ENCODE results near the gene ARID3B.
A peak's percentile ranks its signal among the peaks of the same experiment; 100 is the strongest.

The ARID3B gene

GRCh38 chr15:74613089-74613952, 72.3 kb downstream of the ARID3B start:
- no peak overlapping the region for H3K27ac ChIP-seq (ENCODE audit: low read depth, low read length)

GRCh38 chr15:74613953-74614743, 73.1 kb downstream of the ARID3B start:
- no peak overlapping the region for H3K27ac ChIP-seq (ENCODE audit: low read depth, low read length)
- H3K4me3 ChIP-seq (ENCODE audit: low read depth, low read length), result peak overlapping the region; percentile 96
- peak overlapping the region; percentile 47; the same call in 1 of the 2 replicates for H3K9ac ChIP-seq (ENCODE audit: low read depth, low read length)
- H3K4me1 ChIP-seq (ENCODE audit: control insufficient read depth, insufficient read depth, low read length), result peaks cover 8% of the 10 kb centered on the region
- H3K27me3 ChIP-seq (ENCODE audit: control insufficient read depth, insufficient read depth, low read length), result peaks cover 8% of the 10 kb centered on the region
- H3K9me3 ChIP-seq (ENCODE audit: control insufficient read depth, insufficient read depth, low read length), result no peaks in the 10 kb centered on the region
- H3K36me3 ChIP-seq (ENCODE audit: control insufficient read depth, insufficient read depth, low read length), result peaks cover 3% of the 10 kb centered on the region; the same call in 1 of the 2 replicates

More at GRCh38 chr15:74613089-74613952, 72.3 kb downstream of the ARID3B start:
- no peak overlapping the region for H3K4me3 ChIP-seq (ENCODE audit: low read depth, low read length)
- no peak overlapping the region for H3K9ac ChIP-seq (ENCODE audit: low read depth, low read length)
- no peaks in the 10 kb centered on the region for H3K9me3 ChIP-seq (ENCODE audit: control insufficient read depth, insufficient read depth, low read length)
- peaks cover 8% of the 10 kb centered on the region for H3K4me1 ChIP-seq (ENCODE audit: control insufficient read depth, insufficient read depth, low read length)
- no peaks in the 10 kb centered on the region for H3K36me3 ChIP-seq (ENCODE audit: control insufficient read depth, insufficient read depth, low read length)
- peaks cover 8% of the 10 kb centered on the region for H3K27me3 ChIP-seq (ENCODE audit: control insufficient read depth, insufficient read depth, low read length)

GRCh38 chr15:74614744-74615507, 73.9 kb downstream of the ARID3B start:
- Histone ChIP-seq H3K9ac (ENCODE audit: low read depth, low read length) (peak overlapping the region; percentile 84), H3K27me3 (ENCODE audit: control insufficient read depth, insufficient read depth, low read length) (peaks cover 8% of the 10 kb centered on the region), H3K9me3 (ENCODE audit: control insufficient read depth, insufficient read depth, low read length) (no peaks in the 10 kb centered on the region), H3K36me3 (ENCODE audit: control insufficient read depth, insufficient read depth, low read length) (peaks cover 11% of the 10 kb centered on the region), H3K4me1 (ENCODE audit: control insufficient read depth, insufficient read depth, low read length) (peaks cover 8% of the 10 kb centered on the region), H3K4me3 (ENCODE audit: low read depth, low read length) (peak overlapping the region; percentile 96), H3K27ac (ENCODE audit: low read depth, low read length) (peak overlapping the region; percentile 95)

GRCh38 chr15:74615508-74616365, 74.7 kb downstream of the ARID3B start, which contains the start of gene CLK3:
TSS of gene CLK3 (plus strand) at chr15:74615836. CDS start at chr15:74619197, 3,361 bp downstream.
- H3K4me1 ChIP-seq (ENCODE audit: control insufficient read depth, insufficient read depth, low read length), result peaks cover 8% of the 10 kb centered on the region
- H3K4me3 ChIP-seq (ENCODE audit: low read depth, low read length), result peak within 1 kb of the TSS; percentile 96
- H3K27ac ChIP-seq (ENCODE audit: low read depth, low read length), result peak within 1 kb of the TSS; percentile 95
- no peaks in the 10 kb centered on the region for H3K9me3 ChIP-seq (ENCODE audit: control insufficient read depth, insufficient read depth, low read length)
- H3K27me3 ChIP-seq (ENCODE audit: control insufficient read depth, insufficient read depth, low read length), result peaks cover 8% of the 10 kb centered on the region
- H3K9ac ChIP-seq (ENCODE audit: low read depth, low read length), result peak within 1 kb of the TSS; percentile 91
- H3K36me3 ChIP-seq (ENCODE audit: control insufficient read depth, insufficient read depth, low read length), result peaks cover 19% of the 10 kb centered on the region

- H3K9me3 ChIP-seq (ENCODE audit: control insufficient read depth, insufficient read depth, low read length), result no peaks in the 10 kb centered on the region
- H3K4me1 ChIP-seq (ENCODE audit: control insufficient read depth, insufficient read depth, low read length), result peaks cover 8% of the 10 kb centered on the region
- H3K9ac ChIP-seq (ENCODE audit: low read depth, low read length), result peak overlapping the region; percentile 91
- H3K4me3 ChIP-seq (ENCODE audit: low read depth, low read length), result peak overlapping the region; percentile 96
- peaks cover 8% of the 10 kb centered on the region for H3K27me3 ChIP-seq (ENCODE audit: control insufficient read depth, insufficient read depth, low read length)
- peaks cover 25% of the 10 kb centered on the region for H3K36me3 ChIP-seq (ENCODE audit: control insufficient read depth, insufficient read depth, low read length)
- H3K27ac ChIP-seq (ENCODE audit: low read depth, low read length), result peak overlapping the region; percentile 95
These were observed 75.4 kb downstream of the ARID3B start for GRCh38 chr15:74616366-74616939.

- Histone ChIP-seq H3K27me3 (ENCODE audit: control insufficient read depth, insufficient read depth, low read length) (peaks cover 8% of the 10 kb centered on the region), H3K4me1 (ENCODE audit: control insufficient read depth, insufficient read depth, low read length) (peaks cover 8% of the 10 kb centered on the region), H3K9ac (ENCODE audit: low read depth, low read length) (no peak overlapping the region), H3K9me3 (ENCODE audit: control insufficient read depth, insufficient read depth, low read length) (no peaks in the 10 kb centered on the region), H3K4me3 (ENCODE audit: low read depth, low read length) (peak overlapping the region; percentile 96), H3K27ac (ENCODE audit: low read depth, low read length) (no peak overlapping the region), H3K36me3 (ENCODE audit: control insufficient read depth, insufficient read depth, low read length) (peaks cover 30% of the 10 kb centered on the region)
These were observed 76.0 kb downstream of the ARID3B start for GRCh38 chr15:74616996-74617395.

- no peaks in the 10 kb centered on the region for H3K27me3 ChIP-seq (ENCODE audit: control insufficient read depth, insufficient read depth, low read length)
- no peak overlapping the region for H3K27ac ChIP-seq (ENCODE audit: low read depth, low read length)
- no peaks in the 10 kb centered on the region for H3K9me3 ChIP-seq (ENCODE audit: control insufficient read depth, insufficient read depth, low read length)
- H3K4me3 ChIP-seq (ENCODE audit: low read depth, low read length), result no peak overlapping the region
- H3K9ac ChIP-seq (ENCODE audit: low read depth, low read length), result no peak overlapping the region
- peaks cover 50% of the 10 kb centered on the region for H3K36me3 ChIP-seq (ENCODE audit: control insufficient read depth, insufficient read depth, low read length)
- peaks cover 8% of the 10 kb centered on the region for H3K4me1 ChIP-seq (ENCODE audit: control insufficient read depth, insufficient read depth, low read length)
These were observed 78.0 kb downstream of the ARID3B start for GRCh38 chr15:74618841-74619596.

GRCh38 chr15:74619916-74620635, 79.1 kb downstream of the ARID3B start:
- peaks cover 61% of the 10 kb centered on the region for H3K36me3 ChIP-seq (ENCODE audit: control insufficient read depth, insufficient read depth, low read length)

More at GRCh38 chr15:74619916-74620635, 79.1 kb downstream of the ARID3B start:
- H3K9me3 ChIP-seq (ENCODE audit: control insufficient read depth, insufficient read depth, low read length), result no peaks in the 10 kb centered on the region
- H3K27me3 ChIP-seq (ENCODE audit: control insufficient read depth, insufficient read depth, low read length), result no peaks in the 10 kb centered on the region
- H3K4me1 ChIP-seq (ENCODE audit: control insufficient read depth, insufficient read depth, low read length), result peaks cover 8% of the 10 kb centered on the region
- H3K27ac ChIP-seq (ENCODE audit: low read depth, low read length), result no peak overlapping the region
- H3K4me3 ChIP-seq (ENCODE audit: low read depth, low read length), result no peak overlapping the region
- H3K9ac ChIP-seq (ENCODE audit: low read depth, low read length), result no peak overlapping the region

Data from HUES48 (cell line).